Measurements from ENCODE around the gene SCD5. TPM values are rescaled to one million over a fixed set of nuclear protein-coding genes. Genes with fewer than 3 reads are reported as not detected.
A peak's percentile ranks its signal among the peaks of the same experiment; 100 is the strongest.

The SCD5 gene
- total and polyA plus RNA-seq, 2 donors (not counting 3 experiments of a cell fraction or from before 2014, with no cell fraction given), result 38.4 to 38.5 TPM

DNA sequence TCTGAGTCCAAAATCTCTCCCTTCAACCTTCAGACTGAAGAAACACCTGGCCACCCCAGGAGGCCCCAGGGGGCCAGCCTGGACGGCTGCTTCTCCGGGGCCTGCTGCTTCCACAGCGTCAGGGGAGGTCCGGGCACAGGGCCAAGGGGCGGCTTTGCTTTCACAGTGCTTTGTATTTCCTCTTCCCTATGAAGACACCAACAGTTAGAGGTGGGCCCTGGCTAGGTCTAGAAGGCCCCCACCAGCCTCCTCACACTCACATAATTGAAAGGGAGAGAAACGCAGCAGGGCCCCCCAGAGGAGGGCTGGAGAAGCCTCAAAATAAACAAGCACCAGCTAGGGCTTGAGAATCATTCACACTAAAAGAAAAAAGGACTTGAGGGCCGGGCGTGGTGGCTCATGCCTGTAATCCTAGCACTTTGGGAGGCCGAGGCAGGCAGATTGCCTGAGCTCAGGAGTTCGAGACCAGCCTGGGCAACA is 17.8 kb downstream of the SCD5 start:
- ChIA-PET POLR2A (no interaction called here), CTCF (interaction anchor here (0.9 to 1.4 kb wide), 5 partner anchors 8 to 42 kb away, joined by 3 to 4 read pairs (median 3); partner anchors contain the start of gene SCD5)
- no peaks in the 10 kb centered on the region for H3K27me3 ChIP-seq (ENCODE audit: control insufficient read depth in 2 of 2, insufficient read depth in 2 of 2, low read length in 2 of 2)
- H3K4me2 ChIP-seq (ENCODE audit: insufficient read depth, low read length), result no peak overlapping the region
- TF ChIP-seq POLR2AphosphoS5 (IDR thresholded peaks at IDR 0.05; ENCODE audit: insufficient read depth, low read depth, low read length), result no peak
- peak; percentile 22 for TF ChIP-seq GATA2 (IDR thresholded peaks at IDR 0.05; ENCODE audit: insufficient read depth, insufficient read length, low read depth, low read length)
- no TSS peak for BruUV-seq (replicated peaks)
- no peaks in the 10 kb centered on the region for H3K9me1 ChIP-seq (replicated peaks; ENCODE audit: control insufficient read depth, extremely low read depth, insufficient read depth, low read length)
- peak; percentile 87 for DNase-seq (ENCODE audit: low read depth, low spot score)
- no peak overlapping the region for H3K4me3 ChIP-seq (replicated peaks in 1 of 3; ENCODE audit: insufficient read depth in 1 of 3, low read depth in 1 of 3, low read length in 3 of 3)
- H3K4me1 ChIP-seq (ENCODE audit: control insufficient read depth, extremely low read depth, insufficient read depth, low read length), result peaks cover 29% of the 10 kb centered on the region
- no peaks in the 10 kb centered on the region for H3K9me3 ChIP-seq (replicated peaks; ENCODE audit: control insufficient read depth, insufficient read depth, low read length)
- no peak overlapping the region for H3K9ac ChIP-seq (replicated peaks; ENCODE audit: extremely low read depth, insufficient read depth, low read length)
- no peaks in the 10 kb centered on the region for H4K20me1 ChIP-seq (replicated peaks; ENCODE audit: control insufficient read depth, extremely low read depth, insufficient read depth, low read length)
- no peak overlapping the region for H2AFZ ChIP-seq (ENCODE audit: low read depth, low read length)
- peaks cover 26% of the 10 kb centered on the region for H3K79me2 ChIP-seq (ENCODE audit: control insufficient read depth, insufficient read depth, low read length)
- dilution Hi-C loops (cut with MboI; ENCODE audit: extremely low pct_ligation_motif_present, low sequenced_read_pairs), result no loop called here
- no peaks in the 10 kb centered on the region for H3K36me3 ChIP-seq (ENCODE audit: control insufficient read depth in 2 of 2, extremely low read depth in 1 of 2, insufficient read depth in 2 of 2, low read length in 2 of 2)
- intact Hi-C loops (cut with micrococcal nuclease), result no loop called here
- peak; percentile 83 for FAIRE-seq
- no peak overlapping the region for H3K27ac ChIP-seq (ENCODE audit: insufficient read depth, low read depth, low read length)

DNA sequence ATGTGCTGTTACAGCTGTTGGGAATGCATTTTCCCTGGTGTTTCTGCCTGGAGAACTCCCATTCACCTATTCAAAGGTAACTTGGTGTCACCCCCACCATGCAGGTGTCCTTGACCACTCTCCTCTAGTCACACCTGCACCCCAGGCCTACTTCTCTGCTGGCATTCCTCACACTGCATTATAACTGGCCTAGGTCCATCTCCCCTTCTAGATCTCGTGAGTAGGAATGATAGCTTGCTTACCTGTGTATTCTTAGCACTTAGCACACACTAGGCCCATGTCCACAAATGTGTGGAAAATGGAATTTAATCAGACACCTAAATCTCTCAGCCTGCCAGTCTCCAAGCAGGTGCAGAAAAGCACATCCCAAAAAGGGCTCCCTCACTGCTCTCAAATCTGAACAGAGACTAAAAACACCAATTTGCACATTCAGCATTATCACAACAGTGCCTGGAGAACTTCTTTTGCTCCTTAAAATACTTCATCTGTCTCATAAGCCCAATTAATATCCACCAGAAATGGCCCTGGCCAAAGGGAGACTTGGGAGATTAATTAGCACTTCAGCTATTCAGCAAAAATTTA is 18.3 kb downstream of the SCD5 start:
- intact Hi-C loops (cut with micrococcal nuclease) (no loop called here), dilution Hi-C loops (cut with MboI; ENCODE audit: extremely low pct_ligation_motif_present, low sequenced_read_pairs) (no loop called here)
- Histone ChIP-seq H2AFZ (ENCODE audit: low read depth, low read length) (no peak overlapping the region), H3K79me2 (ENCODE audit: control insufficient read depth, insufficient read depth, low read length) (peaks cover 26% of the 10 kb centered on the region), H3K9ac (replicated peaks; ENCODE audit: extremely low read depth, insufficient read depth, low read length) (no peak overlapping the region), H3K4me2 (ENCODE audit: insufficient read depth, low read length) (no peak overlapping the region), H3K27me3 (ENCODE audit: control insufficient read depth in 2 of 2, insufficient read depth in 2 of 2, low read length in 2 of 2) (no peaks in the 10 kb centered on the region), H3K27ac (ENCODE audit: insufficient read depth, low read depth, low read length) (no peak overlapping the region), H3K4me3 (replicated peaks in 1 of 3; ENCODE audit: insufficient read depth in 1 of 3, low read depth in 1 of 3, low read length in 3 of 3) (no peak overlapping the region), H3K9me1 (replicated peaks; ENCODE audit: control insufficient read depth, extremely low read depth, insufficient read depth, low read length) (no peaks in the 10 kb centered on the region), H3K4me1 (ENCODE audit: control insufficient read depth, extremely low read depth, insufficient read depth, low read length) (peaks cover 28% of the 10 kb centered on the region), H3K36me3 (ENCODE audit: control insufficient read depth in 2 of 2, extremely low read depth in 1 of 2, insufficient read depth in 2 of 2, low read length in 2 of 2) (no peaks in the 10 kb centered on the region), H4K20me1 (replicated peaks; ENCODE audit: control insufficient read depth, extremely low read depth, insufficient read depth, low read length) (no peaks in the 10 kb centered on the region), H3K9me3 (replicated peaks; ENCODE audit: control insufficient read depth, insufficient read depth, low read length) (no peaks in the 10 kb centered on the region)
- ChIA-PET POLR2A (no interaction called here), CTCF (interaction anchor here (0.9 to 1.4 kb wide), 5 partner anchors 9 to 41 kb away, joined by 3 to 4 read pairs (median 3); partner anchors contain the start of gene SCD5)
- DNase-seq (ENCODE audit: low read depth, low spot score), result no peak
- TF ChIP-seq POLR2A (IDR thresholded peaks at IDR 0.05; ENCODE audit: low read depth, low read length) (no peak), JUN (IDR thresholded peaks at IDR 0.05; ENCODE audit: borderline replicate concordance, insufficient read depth, insufficient read length, low read depth) (no peak), MYC (IDR thresholded peaks at IDR 0.05; ENCODE audit: low read depth, low read length) (no peak), POLR2AphosphoS5 (IDR thresholded peaks at IDR 0.05; ENCODE audit: insufficient read depth, low read depth, low read length) (no peak), EZH2 (IDR thresholded peaks at IDR 0.05; ENCODE audit: borderline replicate concordance, low read depth, low read length, severe bottlenecking) (no peak), GATA2 (IDR thresholded peaks at IDR 0.05; ENCODE audit: insufficient read depth, insufficient read length, low read depth, low read length) (no peak), FOS (IDR thresholded peaks at IDR 0.05; ENCODE audit: borderline replicate concordance, insufficient read depth, low read length) (no peak)
- TF ChIP-seq, protein P1, sequence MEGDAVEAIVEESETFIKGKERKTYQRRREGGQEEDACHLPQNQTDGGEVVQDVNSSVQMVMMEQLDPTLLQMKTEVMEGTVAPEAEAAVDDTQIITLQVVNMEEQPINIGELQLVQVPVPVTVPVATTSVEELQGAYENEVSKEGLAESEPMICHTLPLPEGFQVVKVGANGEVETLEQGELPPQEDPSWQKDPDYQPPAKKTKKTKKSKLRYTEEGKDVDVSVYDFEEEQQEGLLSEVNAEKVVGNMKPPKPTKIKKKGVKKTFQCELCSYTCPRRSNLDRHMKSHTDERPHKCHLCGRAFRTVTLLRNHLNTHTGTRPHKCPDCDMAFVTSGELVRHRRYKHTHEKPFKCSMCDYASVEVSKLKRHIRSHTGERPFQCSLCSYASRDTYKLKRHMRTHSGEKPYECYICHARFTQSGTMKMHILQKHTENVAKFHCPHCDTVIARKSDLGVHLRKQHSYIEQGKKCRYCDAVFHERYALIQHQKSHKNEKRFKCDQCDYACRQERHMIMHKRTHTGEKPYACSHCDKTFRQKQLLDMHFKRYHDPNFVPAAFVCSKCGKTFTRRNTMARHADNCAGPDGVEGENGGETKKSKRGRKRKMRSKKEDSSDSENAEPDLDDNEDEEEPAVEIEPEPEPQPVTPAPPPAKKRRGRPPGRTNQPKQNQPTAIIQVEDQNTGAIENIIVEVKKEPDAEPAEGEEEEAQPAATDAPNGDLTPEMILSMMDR (IDR thresholded peaks at IDR 0.05; ENCODE audit: extremely low read depth in 1 of 2, insufficient read depth in 1 of 2, low read depth in 1 of 2, low read length in 2 of 2), result no peak
- TF ChIP-seq, protein P2, sequence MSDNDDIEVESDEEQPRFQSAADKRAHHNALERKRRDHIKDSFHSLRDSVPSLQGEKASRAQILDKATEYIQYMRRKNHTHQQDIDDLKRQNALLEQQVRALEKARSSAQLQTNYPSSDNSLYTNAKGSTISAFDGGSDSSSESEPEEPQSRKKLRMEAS (IDR thresholded peaks at IDR 0.05; ENCODE audit: insufficient read depth, insufficient read length), result no peak
- FAIRE-seq, result no peak
- BruUV-seq (replicated peaks), result no TSS peak

All from endothelial cell of umbilical vein (primary cell).